Calu3 (cell line): Measurements from ENCODE around the gene COL11A2. TPM values are rescaled to one million over a fixed set of nuclear protein-coding genes. Genes with fewer than 3 reads are reported as not detected.

Experiments
- BruUV-seq: library from RNA; stranded (reverse); fragments of 400-500 nt; replicated peaks from 2 replicates; lab custom pipeline; 2021; lab: Mats Ljungman, UMichigan
- CTCF ChIA-PET: fragments of 300-600 bp; sonication (Branson Sonifier 250); formaldehyde crosslinking; loops from one replicate; lab custom pipeline; 2022; ENCODE audit warnings: antibody characterized with exemption; lab: Charles Lee
- DNase-seq: peaks from one replicate; pipeline ENCODE4 v3.0.0; 2022
- H3K27ac Mint-ChIP-seq: one replicate; pipeline ENCODE4 v1.8.0; 2022; ENCODE audit warnings: mixed read lengths; ENCODE audit not compliant: unreplicated experiment
- H3K27me3 Mint-ChIP-seq: one replicate; pipeline ENCODE4 v1.8.0; 2022; ENCODE audit warnings: mixed read lengths; ENCODE audit not compliant: unreplicated experiment
- H3K36me3 Mint-ChIP-seq: one replicate; pipeline ENCODE4 v1.8.0; 2022; ENCODE audit warnings: mild to moderate bottlenecking, moderate library complexity, mixed read lengths; ENCODE audit not compliant: insufficient read depth, unreplicated experiment
- H3K4me1 Mint-ChIP-seq: one replicate; pipeline ENCODE4 v1.8.0; 2022; ENCODE audit warnings: mild to moderate bottlenecking, low read depth, mixed read lengths; ENCODE audit not compliant: unreplicated experiment
- H3K4me3 Mint-ChIP-seq: one replicate; pipeline ENCODE4 v1.8.0; 2022; ENCODE audit warnings: mild to moderate bottlenecking, low read depth, moderate library complexity, mixed read lengths; ENCODE audit not compliant: unreplicated experiment
- H3K9me3 Mint-ChIP-seq: one replicate; pipeline ENCODE4 v1.8.0; 2022; ENCODE audit warnings: low read depth, mixed read lengths; ENCODE audit not compliant: unreplicated experiment
- CTCF ChIP-seq: fragments of 200-600 bp; IDR thresholded peaks from one replicate; pipeline ENCODE4 v1.8.0; 2022; ENCODE audit warnings: antibody characterized with exemption; ENCODE audit not compliant: unreplicated experiment
- intact Hi-C: fragments of 100-400 bp; cut with micrococcal nuclease; formaldehyde crosslinking; loops from one replicate; pipeline ENCODE4 v1.10.0; 2022; ENCODE audit not compliant: unreplicated experiment
- total RNA-seq: library from RNA; stranded (reverse); gene quantifications from 2 replicates; pipeline ENCODE4 v1.2.3, GENCODE V29; 2022

COL11A2 gene
- total RNA-seq, 1 experiment from 2014 or later: 1.8 TPM

- Mint-ChIP-seq H3K9me3 (no peaks in the 10 kb centered on the region), H3K27me3 (peaks cover 68% of the 10 kb centered on the region), H3K27ac (peak overlapping the region; percentile 52), H3K36me3 (peaks cover 42% of the 10 kb centered on the region), H3K4me3 (peak overlapping the region; percentile 72), H3K4me1 (peaks cover 31% of the 10 kb centered on the region)
- no peak for TF ChIP-seq CTCF
- intact Hi-C loops: no loop called here
- no TSS peak for BruUV-seq
- CTCF ChIA-PET: interaction anchor here (0.6 to 1.2 kb wide), 2 partner anchors 16 to 1394 kb away, joined by 3 read pairs; no protein-coding TSS in a partner anchor
- peak; percentile 26 for DNase-seq
Measured at GRCh38 chr6:33213166-33213988, 21.1 kb upstream of the COL11A2 start.

- Mint-ChIP-seq H3K36me3 (peaks cover 47% of the 10 kb centered on the region), H3K27me3 (peaks cover 62% of the 10 kb centered on the region), H3K4me3 (peak overlapping the region; percentile 72), H3K9me3 (no peaks in the 10 kb centered on the region), H3K27ac (peak overlapping the region; percentile 52), H3K4me1 (peaks cover 31% of the 10 kb centered on the region)
- no peak for DNase-seq
- intact Hi-C loops: no loop called here
- no TSS peak for BruUV-seq
- TF ChIP-seq CTCF: no peak
- CTCF ChIA-PET: interaction anchor here (1.2 kb wide), 1 partner anchor 15 kb away, joined by 3 read pairs; no protein-coding TSS in a partner anchor
Measured at GRCh38 chr6:33212857-33213165, 20.5 kb upstream of the COL11A2 start.

GRCh38 chr6:33211666-33212422, 19.6 kb upstream of the COL11A2 start:
- H3K4me3 Mint-ChIP-seq: no peak overlapping the region

More at GRCh38 chr6:33211666-33212422, 19.6 kb upstream of the COL11A2 start:
- no peak for TF ChIP-seq CTCF
- DNase-seq: no peak
- H3K27ac Mint-ChIP-seq: no peak overlapping the region
- H3K36me3 Mint-ChIP-seq: peaks cover 53% of the 10 kb centered on the region
- intact Hi-C loops: no loop called here
- no TSS peak for BruUV-seq
- H3K27me3 Mint-ChIP-seq: peaks cover 52% of the 10 kb centered on the region
- no peaks in the 10 kb centered on the region for H3K9me3 Mint-ChIP-seq
- CTCF ChIA-PET: interaction anchor here (1.2 kb wide), 1 partner anchor 14 kb away, joined by 3 read pairs; no protein-coding TSS in a partner anchor
- H3K4me1 Mint-ChIP-seq: peaks cover 31% of the 10 kb centered on the region
